Measurements from ENCODE around the gene DLX1. TPM values are rescaled to one million over a fixed set of nuclear protein-coding genes. Genes with fewer than 3 reads are reported as not detected.
"Not testable (repeated sequence)": the region's sequence is repeated elsewhere in the genome, so short reads cannot be mapped to it uniquely, and the experiment has no call there.

DLX1 gene
- total and polyA plus RNA-seq, 4 donors, result 0.14 to 0.61 (median 0.29) TPM; not detected in 1

- Histone ChIP-seq H3K27ac (ENCODE audit: low read depth, low read length) (no peak overlapping the region), H3K4me1 (ENCODE audit: control insufficient read depth, insufficient read depth, low read length) (no peaks in the 10 kb centered on the region), H3K9me3 (ENCODE audit: control insufficient read depth, insufficient read depth, low read length) (no peaks in the 10 kb centered on the region), H3K27me3 (ENCODE audit: control insufficient read depth, insufficient read depth, low read length) (no peaks in the 10 kb centered on the region), H3K4me3 (ENCODE audit: low read depth, low read length) (no peak overlapping the region), H3K36me3 (ENCODE audit: control insufficient read depth, insufficient read depth, low read length) (no peaks in the 10 kb centered on the region)
- 68% methylated on average over 7 of the region's 9 CpGs for WGBS (ENCODE audit: insufficient coverage)
- no peak for DNase-seq (ENCODE audit: low read depth in 4 of 6, low spot score in 6 of 6)
Measured at GRCh38 chr2:172063446-172063845, 21.9 kb upstream of the DLX1 start.

- no peak overlapping the region for H3K27ac ChIP-seq (ENCODE audit: low read depth, low read length)
- no peaks in the 10 kb centered on the region for H3K9me3 ChIP-seq (ENCODE audit: control insufficient read depth, insufficient read depth, low read length)
- no CpG with 5 or more reads among the region's 4 CpGs for WGBS (ENCODE audit: insufficient coverage)
Measured at GRCh38 chr2:172065111-172065510, 20.2 kb upstream of the DLX1 start.

GRCh38 chr2:172066394-172066886 is 18.9 kb upstream of the DLX1 start:
- no peak for DNase-seq (ENCODE audit: low read depth in 4 of 6, low spot score in 6 of 6)
- H3K4me3 ChIP-seq (ENCODE audit: low read depth, low read length), result no peak overlapping the region
- no peaks in the 10 kb centered on the region for H3K9me3 ChIP-seq (ENCODE audit: control insufficient read depth, insufficient read depth, low read length)
- no peaks in the 10 kb centered on the region for H3K27me3 ChIP-seq (ENCODE audit: control insufficient read depth, insufficient read depth, low read length)
- 89% methylated on average over 2 of the region's 4 CpGs for WGBS (ENCODE audit: insufficient coverage)
- no peak overlapping the region for H3K27ac ChIP-seq (ENCODE audit: low read depth, low read length)
- no peaks in the 10 kb centered on the region for H3K36me3 ChIP-seq (ENCODE audit: control insufficient read depth, insufficient read depth, low read length)
- no peaks in the 10 kb centered on the region for H3K4me1 ChIP-seq (ENCODE audit: control insufficient read depth, insufficient read depth, low read length)

More at GRCh38 chr2:172065111-172065510, 20.2 kb upstream of the DLX1 start:
- H3K27me3 ChIP-seq (ENCODE audit: control insufficient read depth, insufficient read depth, low read length), result no peaks in the 10 kb centered on the region
- H3K4me1 ChIP-seq (ENCODE audit: control insufficient read depth, insufficient read depth, low read length), result no peaks in the 10 kb centered on the region
- no peak overlapping the region for H3K4me3 ChIP-seq (ENCODE audit: low read depth, low read length)
- H3K36me3 ChIP-seq (ENCODE audit: control insufficient read depth, insufficient read depth, low read length), result no peaks in the 10 kb centered on the region
- DNase-seq (ENCODE audit: low read depth in 4 of 6, low spot score in 6 of 6), result no peak

- H3K27me3 ChIP-seq (ENCODE audit: control insufficient read depth, insufficient read depth, low read length); DNase-seq (ENCODE audit: low read depth in 4 of 6, low spot score in 6 of 6); H3K36me3 ChIP-seq (ENCODE audit: control insufficient read depth, insufficient read depth, low read length); H3K4me1 ChIP-seq (ENCODE audit: control insufficient read depth, insufficient read depth, low read length); H3K4me3 ChIP-seq (ENCODE audit: low read depth, low read length); H3K9me3 ChIP-seq (ENCODE audit: control insufficient read depth, insufficient read depth, low read length); H3K27ac ChIP-seq (ENCODE audit: low read depth, low read length): not testable (repeated sequence)
- WGBS (ENCODE audit: insufficient coverage), result no CpG with 5 or more reads among the region's 4 CpGs
Measured at GRCh38 chr2:172067905-172068304, 17.4 kb upstream of the DLX1 start.

GRCh38 chr2:172070936-172071335 is 14.4 kb upstream of the DLX1 start:
- Histone ChIP-seq H3K36me3 (ENCODE audit: control insufficient read depth, insufficient read depth, low read length) (no peaks in the 10 kb centered on the region), H3K9me3 (ENCODE audit: control insufficient read depth, insufficient read depth, low read length) (no peaks in the 10 kb centered on the region), H3K4me1 (ENCODE audit: control insufficient read depth, insufficient read depth, low read length) (no peaks in the 10 kb centered on the region), H3K27ac (ENCODE audit: low read depth, low read length) (no peak overlapping the region), H3K27me3 (ENCODE audit: control insufficient read depth, insufficient read depth, low read length) (peaks cover 7% of the 10 kb centered on the region), H3K4me3 (ENCODE audit: low read depth, low read length) (no peak overlapping the region)
- 63% methylated on average over 1 of the region's 1 CpG for WGBS (ENCODE audit: insufficient coverage)
- no peak for DNase-seq (ENCODE audit: low read depth in 4 of 6, low spot score in 6 of 6)

GRCh38 chr2:172072303-172072702 is 13.0 kb upstream of the DLX1 start:
- Histone ChIP-seq H3K9me3 (ENCODE audit: control insufficient read depth, insufficient read depth, low read length) (no peaks in the 10 kb centered on the region), H3K4me1 (ENCODE audit: control insufficient read depth, insufficient read depth, low read length) (no peaks in the 10 kb centered on the region), H3K27ac (ENCODE audit: low read depth, low read length) (no peak overlapping the region), H3K27me3 (ENCODE audit: control insufficient read depth, insufficient read depth, low read length) (peaks cover 11% of the 10 kb centered on the region), H3K36me3 (ENCODE audit: control insufficient read depth, insufficient read depth, low read length) (no peaks in the 10 kb centered on the region), H3K4me3 (ENCODE audit: low read depth, low read length) (no peak overlapping the region)
- peak in 2 of 6 donors; percentile 19 to 33 for DNase-seq (ENCODE audit: low read depth in 4 of 6, low spot score in 6 of 6)
- WGBS (ENCODE audit: insufficient coverage), result 65% methylated on average over 2 of the region's 3 CpGs

- no peaks in the 10 kb centered on the region for H3K36me3 ChIP-seq (ENCODE audit: control insufficient read depth, insufficient read depth, low read length)
- no CpG with 5 or more reads among the region's 2 CpGs for WGBS (ENCODE audit: insufficient coverage)
- no peak overlapping the region for H3K27ac ChIP-seq (ENCODE audit: low read depth, low read length)
- peak in 1 of 6 donors; percentile 19 for DNase-seq (ENCODE audit: low read depth in 4 of 6, low spot score in 6 of 6)
- no peaks in the 10 kb centered on the region for H3K4me1 ChIP-seq (ENCODE audit: control insufficient read depth, insufficient read depth, low read length)
- no peak overlapping the region for H3K4me3 ChIP-seq (ENCODE audit: low read depth, low read length)
- H3K9me3 ChIP-seq (ENCODE audit: control insufficient read depth, insufficient read depth, low read length), result no peaks in the 10 kb centered on the region
- peaks cover 13% of the 10 kb centered on the region for H3K27me3 ChIP-seq (ENCODE audit: control insufficient read depth, insufficient read depth, low read length)
Measured at GRCh38 chr2:172072706-172073105, 12.6 kb upstream of the DLX1 start.

GRCh38 chr2:172073518-172073917 is 11.8 kb upstream of the DLX1 start:
- H3K27me3 ChIP-seq (ENCODE audit: control insufficient read depth, insufficient read depth, low read length), result peaks cover 21% of the 10 kb centered on the region
- H3K27ac ChIP-seq (ENCODE audit: low read depth, low read length), result no peak overlapping the region
- no peaks in the 10 kb centered on the region for H3K4me1 ChIP-seq (ENCODE audit: control insufficient read depth, insufficient read depth, low read length)
- DNase-seq (ENCODE audit: low read depth in 4 of 6, low spot score in 6 of 6), result no peak
- H3K4me3 ChIP-seq (ENCODE audit: low read depth, low read length), result no peak overlapping the region
- 83% methylated on average over 1 of the region's 4 CpGs for WGBS (ENCODE audit: insufficient coverage)
- H3K9me3 ChIP-seq (ENCODE audit: control insufficient read depth, insufficient read depth, low read length), result no peaks in the 10 kb centered on the region
- no peaks in the 10 kb centered on the region for H3K36me3 ChIP-seq (ENCODE audit: control insufficient read depth, insufficient read depth, low read length)

GRCh38 chr2:172074254-172074653 is 11.1 kb upstream of the DLX1 start:
- no peaks in the 10 kb centered on the region for H3K4me1 ChIP-seq (ENCODE audit: control insufficient read depth, insufficient read depth, low read length)
- no peak for DNase-seq (ENCODE audit: low read depth in 4 of 6, low spot score in 6 of 6)
- peaks cover 28% of the 10 kb centered on the region for H3K27me3 ChIP-seq (ENCODE audit: control insufficient read depth, insufficient read depth, low read length)
- H3K36me3 ChIP-seq (ENCODE audit: control insufficient read depth, insufficient read depth, low read length), result no peaks in the 10 kb centered on the region
- H3K9me3 ChIP-seq (ENCODE audit: control insufficient read depth, insufficient read depth, low read length), result no peaks in the 10 kb centered on the region
- WGBS (ENCODE audit: insufficient coverage), result no CpG with 5 or more reads among the region's 1 CpG
- H3K4me3 ChIP-seq (ENCODE audit: low read depth, low read length), result no peak overlapping the region
- H3K27ac ChIP-seq (ENCODE audit: low read depth, low read length), result no peak overlapping the region

GRCh38 chr2:172079416-172079815 is 5.9 kb upstream of the DLX1 start:
- DNase-seq (ENCODE audit: low read depth in 4 of 6, low spot score in 6 of 6), result peak in 1 of 6 donors; percentile 14
- no CpG with 5 or more reads among the region's 5 CpGs for WGBS (ENCODE audit: insufficient coverage)
- H3K27ac ChIP-seq (ENCODE audit: low read depth, low read length), result no peak overlapping the region
- no peaks in the 10 kb centered on the region for H3K36me3 ChIP-seq (ENCODE audit: control insufficient read depth, insufficient read depth, low read length)
- H3K4me3 ChIP-seq (ENCODE audit: low read depth, low read length), result no peak overlapping the region
- peaks cover 80% of the 10 kb centered on the region for H3K27me3 ChIP-seq (ENCODE audit: control insufficient read depth, insufficient read depth, low read length)
- peaks cover 22% of the 10 kb centered on the region for H3K4me1 ChIP-seq (ENCODE audit: control insufficient read depth, insufficient read depth, low read length)
- no peaks in the 10 kb centered on the region for H3K9me3 ChIP-seq (ENCODE audit: control insufficient read depth, insufficient read depth, low read length)

Measured in spinal cord (tissue), 10 donors.